ENCODE data around the gene DDX49.

GRCh38 chr19:18903156-18904037 is 16.1 kb upstream of the DDX49 start:
- TF ChIP-seq EZH2phosphoT487 (IDR thresholded peaks at IDR 0.05; ENCODE audit: insufficient read depth, low read depth), result no peak
- TF ChIP-seq EZH2 (IDR thresholded peaks at IDR 0.05; ENCODE audit: insufficient read depth, poor library complexity, severe bottlenecking), result no peak

Measured in GM23248 (cell line).